Measurements from ENCODE around the gene SARS1. TPM values are rescaled to one million over a fixed set of nuclear protein-coding genes. Genes with fewer than 3 reads are reported as not detected.
"Not testable (repeated sequence)": the region's sequence is repeated elsewhere in the genome, so short reads cannot be mapped to it uniquely, and the experiment has no call there.

The SARS1 gene
- polyA plus RNA-seq, 4 donors, result 127 to 138 (median 131) TPM

- DNase-seq (ENCODE audit: low read depth in 4 of 4, low spot score in 3 of 4), result no peak
Measured at GRCh38 chr1:109192433-109192832, 21.3 kb upstream of the SARS1 start.

- DNase-seq (ENCODE audit: low read depth in 4 of 4, low spot score in 3 of 4), result no peak
Measured at GRCh38 chr1:109193653-109194590, 19.8 kb upstream of the SARS1 start.

- no peak for DNase-seq (ENCODE audit: low read depth in 4 of 4, low spot score in 3 of 4)
Measured at GRCh38 chr1:109197158-109198042, 16.3 kb upstream of the SARS1 start.

- DNase-seq (ENCODE audit: low read depth in 4 of 4, low spot score in 3 of 4), result no peak
Measured at GRCh38 chr1:109198043-109198695, 15.5 kb upstream of the SARS1 start.

- no peak for DNase-seq (ENCODE audit: low read depth in 4 of 4, low spot score in 3 of 4)
Measured at GRCh38 chr1:109198745-109199144, 15.0 kb upstream of the SARS1 start.

GRCh38 chr1:109199710-109200109, 14.0 kb upstream of the SARS1 start:
- DNase-seq (ENCODE audit: low read depth in 4 of 4, low spot score in 3 of 4), result no peak

GRCh38 chr1:109201123-109201703, 12.5 kb upstream of the SARS1 start:
- DNase-seq (ENCODE audit: low read depth in 4 of 4, low spot score in 3 of 4), result no peak

- DNase-seq (ENCODE audit: low read depth in 4 of 4, low spot score in 3 of 4), result no peak
Measured at GRCh38 chr1:109204484-109204883, 9.2 kb upstream of the SARS1 start.

GRCh38 chr1:109206339-109206738, 7.4 kb upstream of the SARS1 start:
- DNase-seq (ENCODE audit: low read depth in 4 of 4, low spot score in 3 of 4), result no peak

- DNase-seq (ENCODE audit: low read depth in 4 of 4, low spot score in 3 of 4), result no peak
Measured at GRCh38 chr1:109207467-109208103, 6.1 kb upstream of the SARS1 start.

GRCh38 chr1:109208394-109208793, 5.3 kb upstream of the SARS1 start:
- no peak for DNase-seq (ENCODE audit: low read depth in 4 of 4, low spot score in 3 of 4)

- DNase-seq (ENCODE audit: low read depth in 4 of 4, low spot score in 3 of 4), result no peak
Measured at GRCh38 chr1:109208836-109209463, 4.8 kb upstream of the SARS1 start.

GRCh38 chr1:109210058-109210457, 3.7 kb upstream of the SARS1 start:
- no peak for DNase-seq (ENCODE audit: low read depth in 4 of 4, low spot score in 3 of 4)

GRCh38 chr1:109213345-109213823, 334 bp upstream of the SARS1 start:
- no peak for DNase-seq (ENCODE audit: low read depth in 4 of 4, low spot score in 3 of 4)

- DNase-seq (ENCODE audit: low read depth in 4 of 4, low spot score in 3 of 4), result peak in 1 of 4 donors; percentile 35
Measured at GRCh38 chr1:109214695-109215623, 1.2 kb downstream of the SARS1 start.

- DNase-seq (ENCODE audit: low read depth in 4 of 4, low spot score in 3 of 4), result no peak
Measured at GRCh38 chr1:109216662-109217061, 2.9 kb downstream of the SARS1 start.

GRCh38 chr1:109218516-109218915, 4.8 kb downstream of the SARS1 start:
- DNase-seq (ENCODE audit: low read depth in 4 of 4, low spot score in 3 of 4), result no peak

- not testable (repeated sequence) for DNase-seq (ENCODE audit: low read depth in 4 of 4, low spot score in 3 of 4)
Measured at GRCh38 chr1:109221201-109221600, 7.5 kb downstream of the SARS1 start.
